Measurements from ENCODE around the gene UGT8. TPM values are rescaled to one million over a fixed set of nuclear protein-coding genes. Genes with fewer than 3 reads are reported as not detected.

UGT8 gene
- total and polyA plus RNA-seq, 2 of the 8 experiments (the other 6 are each of a cell fraction or from before 2014, with no cell fraction given) = 16.9 to 26.9 TPM

GRCh38 chr4:114654592-114654991 is 56.0 kb downstream of the UGT8 start:
- Histone ChIP-seq H3K27me3 (replicated peaks in 1 of 4; ENCODE audit: control insufficient read depth in 3 of 4, extremely low read depth in 1 of 4, insufficient read depth in 3 of 4, low read length in 3 of 4) (no peaks in the 10 kb centered on the region), H2AFZ (ENCODE audit: low read length) (no peak overlapping the region)
- CTCF ChIA-PET (ENCODE audit: partially characterized antibody) = interaction anchor here (0.7 to 2.4 kb wide), 9 partner anchors 10 to 266 kb away, joined by 3 to 12 read pairs (median 5); no protein-coding TSS in a partner anchor

More at GRCh38 chr4:114654592-114654991, 56.0 kb downstream of the UGT8 start:
- TF ChIP-seq, protein P1, sequence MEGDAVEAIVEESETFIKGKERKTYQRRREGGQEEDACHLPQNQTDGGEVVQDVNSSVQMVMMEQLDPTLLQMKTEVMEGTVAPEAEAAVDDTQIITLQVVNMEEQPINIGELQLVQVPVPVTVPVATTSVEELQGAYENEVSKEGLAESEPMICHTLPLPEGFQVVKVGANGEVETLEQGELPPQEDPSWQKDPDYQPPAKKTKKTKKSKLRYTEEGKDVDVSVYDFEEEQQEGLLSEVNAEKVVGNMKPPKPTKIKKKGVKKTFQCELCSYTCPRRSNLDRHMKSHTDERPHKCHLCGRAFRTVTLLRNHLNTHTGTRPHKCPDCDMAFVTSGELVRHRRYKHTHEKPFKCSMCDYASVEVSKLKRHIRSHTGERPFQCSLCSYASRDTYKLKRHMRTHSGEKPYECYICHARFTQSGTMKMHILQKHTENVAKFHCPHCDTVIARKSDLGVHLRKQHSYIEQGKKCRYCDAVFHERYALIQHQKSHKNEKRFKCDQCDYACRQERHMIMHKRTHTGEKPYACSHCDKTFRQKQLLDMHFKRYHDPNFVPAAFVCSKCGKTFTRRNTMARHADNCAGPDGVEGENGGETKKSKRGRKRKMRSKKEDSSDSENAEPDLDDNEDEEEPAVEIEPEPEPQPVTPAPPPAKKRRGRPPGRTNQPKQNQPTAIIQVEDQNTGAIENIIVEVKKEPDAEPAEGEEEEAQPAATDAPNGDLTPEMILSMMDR (IDR thresholded peaks at IDR 0.05; ENCODE audit: control extremely low read depth in 1 of 3, insufficient read depth in 1 of 3, low read depth in 1 of 3, low read length in 3 of 3) = peak in 1 of 3 experiments; percentile 7; a peak in 1 of 4 replicates
- no peak for TF ChIP-seq RFX5 (IDR thresholded peaks at IDR 0.05; ENCODE audit: borderline replicate concordance, low read depth, low read length)
- peak; percentile 39 to 44; a peak in 3 of 4 replicates for TF ChIP-seq RAD21 (IDR thresholded peaks at IDR 0.05 in 1 of 2, conservative IDR thresholded peaks at IDR 0.05 in 1 of 2; ENCODE audit: low read depth in 2 of 2, low read length in 2 of 2)
- peak; percentile 50; the same call in 1 of the 2 replicates for TF ChIP-seq MAFK (IDR thresholded peaks at IDR 0.05; ENCODE audit: low read depth, low read length)
- H3K36me3 ChIP-seq (ENCODE audit: control insufficient read depth in 2 of 4, insufficient read depth in 4 of 4, low read length in 3 of 4) = no peaks in the 10 kb centered on the region
- H3K9ac ChIP-seq (replicated peaks in 1 of 4; ENCODE audit: extremely low read depth in 1 of 4, low read depth in 3 of 4, low read length in 3 of 4) = no peak overlapping the region
- no peak overlapping the region for H3K23ac ChIP-seq (ENCODE audit: insufficient read length)
- H3K4ac ChIP-seq (replicated peaks; ENCODE audit: insufficient read length, low read depth, low read length) = no peak overlapping the region
- H4K20me1 ChIP-seq (replicated peaks in 1 of 2; ENCODE audit: control insufficient read depth in 1 of 2, insufficient read depth in 2 of 2, low read length in 2 of 2) = no peaks in the 10 kb centered on the region
- 86% methylated on average over 2 of the region's 2 CpGs; no CpG with 5 or more reads in 1 of the 2 experiments for WGBS, 2 experiments (ENCODE audit: extremely low coverage in 1 of 2, insufficient coverage in 1 of 2, insufficient read length in 1 of 2, insufficient replicate concordance in 2 of 2, low coverage in 1 of 2, low lambda C conversion rate in 2 of 2, missing lambda C conversion rate in 1 of 2)
- peaks cover 0 to 8% (median 3%) of the 10 kb centered on the region in 4 experiments; a peak in 3 of 7 replicates for H3K4me1 ChIP-seq (replicated peaks in 1 of 4; ENCODE audit: control insufficient read depth in 3 of 4, insufficient read depth in 4 of 4, low read length in 3 of 4)
- H4K91ac ChIP-seq (replicated peaks; ENCODE audit: insufficient read length, low read length) = no peak overlapping the region
- H3K4me2 ChIP-seq (ENCODE audit: insufficient read depth in 1 of 2, low read depth in 2 of 2, low read length in 2 of 2) = no peak overlapping the region
- H2BK120ac ChIP-seq (replicated peaks; ENCODE audit: low read depth, low read length) = no peak overlapping the region
- no peaks in the 10 kb centered on the region for H3K23me2 ChIP-seq (ENCODE audit: low read depth, low read length)
- H3K18ac ChIP-seq (ENCODE audit: extremely low read depth, low read length) = no peak overlapping the region
- no peak overlapping the region for H4K5ac ChIP-seq (ENCODE audit: insufficient read length, low read depth, low read length)
- FAIRE-seq = no peak
- H3K14ac ChIP-seq (ENCODE audit: insufficient read length) = no peak overlapping the region
- H2BK15ac ChIP-seq (ENCODE audit: low read length) = no peak overlapping the region
- H2AK5ac ChIP-seq (ENCODE audit: low read depth, low read length) = no peak overlapping the region
- no peak overlapping the region for H3K27ac ChIP-seq (ENCODE audit: low read depth, low read length)
- no peak overlapping the region for H3K56ac ChIP-seq (replicated peaks; ENCODE audit: insufficient read length, low read depth, low read length)
- POLR2A ChIA-PET (ENCODE audit: partially characterized antibody) = interaction anchor here (0.6 kb wide), 1 partner anchor 48 kb away, joined by 4 read pairs; no protein-coding TSS in a partner anchor
- DNase-seq (ENCODE audit: low read depth in 1 of 2, low spot score in 2 of 2) = no peak
- no peak overlapping the region for H2BK20ac ChIP-seq (ENCODE audit: low read length)
- no peak overlapping the region for H2BK5ac ChIP-seq (ENCODE audit: low read depth, low read length)
- no peak overlapping the region for H3K4me3 ChIP-seq (ENCODE audit: extremely low read depth in 1 of 4, insufficient read depth in 2 of 4, low read depth in 3 of 4, low read length in 4 of 4)
- no peaks in the 10 kb centered on the region for H3K9me3 ChIP-seq (ENCODE audit: insufficient read depth in 2 of 2, low read depth in 1 of 2, low read length in 1 of 2)
- H3K79me1 ChIP-seq (ENCODE audit: low read depth, low read length) = no peaks in the 10 kb centered on the region
- H4K8ac ChIP-seq (ENCODE audit: extremely low read depth, insufficient read depth, low read length) = no peak overlapping the region
- H3K79me2 ChIP-seq (ENCODE audit: control insufficient read depth in 1 of 2, insufficient read depth in 2 of 2, low read length in 2 of 2) = peaks cover 0 to 39% of the 10 kb centered on the region in 2 experiments; a peak in 2 of 4 replicates
- no peak overlapping the region for H2BK12ac ChIP-seq (ENCODE audit: low read depth, low read length)

Measured in H1 (cell line).